Glutamatergic neuron (in vitro differentiated cells): Measurements from ENCODE around the gene OR52A5. TPM values are rescaled to one million over a fixed set of nuclear protein-coding genes. Genes with fewer than 3 reads are reported as not detected.
"Not testable (repeated sequence)": the region's sequence is repeated elsewhere in the genome, so short reads cannot be mapped to it uniquely, and the experiment has no call there.

ENCODE experiments used
- DNase-seq: peaks from one replicate; pipeline ENCODE4 v3.0.0; 2022
- H3K27ac Mint-ChIP-seq: one replicate; pipeline ENCODE4 v1.8.0; 2020; ENCODE audit warnings: mild to moderate bottlenecking, mixed read lengths, inconsistent platforms; ENCODE audit not compliant: unreplicated experiment
- H3K27me3 Mint-ChIP-seq: one replicate; pipeline ENCODE4 v1.8.0; 2020; ENCODE audit warnings: mild to moderate bottlenecking, moderate library complexity, mixed read lengths, inconsistent platforms; ENCODE audit not compliant: unreplicated experiment
- H3K36me3 Mint-ChIP-seq: one replicate; pipeline ENCODE4 v1.8.0; 2020; ENCODE audit warnings: mild to moderate bottlenecking, mixed read lengths, inconsistent platforms; ENCODE audit not compliant: unreplicated experiment
- H3K4me1 Mint-ChIP-seq: one replicate; pipeline ENCODE4 v1.8.0; 2020; ENCODE audit warnings: mild to moderate bottlenecking, low read depth, mixed read lengths, inconsistent platforms; ENCODE audit not compliant: unreplicated experiment
- H3K4me3 Mint-ChIP-seq: one replicate; pipeline ENCODE4 v1.8.0; 2020; ENCODE audit warnings: mild to moderate bottlenecking, mixed read lengths, inconsistent platforms; ENCODE audit not compliant: unreplicated experiment
- H3K9me3 Mint-ChIP-seq: one replicate; pipeline ENCODE4 v1.8.0; 2020; ENCODE audit warnings: mild to moderate bottlenecking, moderate library complexity, mixed read lengths, inconsistent platforms; ENCODE audit not compliant: unreplicated experiment
- total RNA-seq: library from RNA; stranded (reverse); fragmentation: NEBNext Ultra II Directional; extraction: Animal tissue kit (Norgen Biotek cat#: 25700); gene quantifications from one replicate; pipeline ENCODE4 v1.2.1, GENCODE V29; 2021; ENCODE audit not compliant: unreplicated experiment
- TF ChIP-seq, protein P1 (sequence below): fragments of 200-600 bp; sonication (generic); IDR thresholded peaks from one replicate; pipeline ENCODE4 v1.5.0; 2021; ENCODE audit not compliant: partially characterized antibody, unreplicated experiment

The OR52A5 gene
- total RNA-seq, 1 donor from 2014 or later = 0.25 TPM

DNA sequence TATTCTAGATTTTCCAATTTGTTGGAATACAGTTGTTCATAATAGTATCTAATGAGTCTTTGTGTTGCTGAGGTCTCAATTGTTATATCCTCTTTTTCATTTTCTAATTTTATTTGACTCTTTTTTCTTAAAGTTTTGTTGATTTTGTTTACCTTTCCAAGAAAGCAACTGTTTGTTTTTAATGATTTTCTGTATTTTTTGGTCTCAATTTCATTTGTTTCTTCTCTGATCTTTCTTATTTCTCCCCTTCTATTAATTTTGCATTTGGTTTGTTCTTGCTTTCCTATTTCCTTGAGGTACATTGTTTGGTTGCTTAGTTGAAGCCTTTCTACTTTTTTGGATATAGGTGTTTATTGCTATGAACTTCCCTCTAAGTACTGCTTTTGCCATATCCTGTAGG is 21.6 kb upstream of the OR52A5 start:
- no peaks in the 10 kb centered on the region for H3K27me3 Mint-ChIP-seq
- no peak overlapping the region for H3K27ac Mint-ChIP-seq
- H3K36me3 Mint-ChIP-seq = no peaks in the 10 kb centered on the region
- DNase-seq = no peak
- TF ChIP-seq, protein P1, sequence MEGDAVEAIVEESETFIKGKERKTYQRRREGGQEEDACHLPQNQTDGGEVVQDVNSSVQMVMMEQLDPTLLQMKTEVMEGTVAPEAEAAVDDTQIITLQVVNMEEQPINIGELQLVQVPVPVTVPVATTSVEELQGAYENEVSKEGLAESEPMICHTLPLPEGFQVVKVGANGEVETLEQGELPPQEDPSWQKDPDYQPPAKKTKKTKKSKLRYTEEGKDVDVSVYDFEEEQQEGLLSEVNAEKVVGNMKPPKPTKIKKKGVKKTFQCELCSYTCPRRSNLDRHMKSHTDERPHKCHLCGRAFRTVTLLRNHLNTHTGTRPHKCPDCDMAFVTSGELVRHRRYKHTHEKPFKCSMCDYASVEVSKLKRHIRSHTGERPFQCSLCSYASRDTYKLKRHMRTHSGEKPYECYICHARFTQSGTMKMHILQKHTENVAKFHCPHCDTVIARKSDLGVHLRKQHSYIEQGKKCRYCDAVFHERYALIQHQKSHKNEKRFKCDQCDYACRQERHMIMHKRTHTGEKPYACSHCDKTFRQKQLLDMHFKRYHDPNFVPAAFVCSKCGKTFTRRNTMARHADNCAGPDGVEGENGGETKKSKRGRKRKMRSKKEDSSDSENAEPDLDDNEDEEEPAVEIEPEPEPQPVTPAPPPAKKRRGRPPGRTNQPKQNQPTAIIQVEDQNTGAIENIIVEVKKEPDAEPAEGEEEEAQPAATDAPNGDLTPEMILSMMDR = no peak
- H3K4me1 Mint-ChIP-seq = no peaks in the 10 kb centered on the region
- peaks cover 1% of the 10 kb centered on the region for H3K9me3 Mint-ChIP-seq
- no peak overlapping the region for H3K4me3 Mint-ChIP-seq

DNA sequence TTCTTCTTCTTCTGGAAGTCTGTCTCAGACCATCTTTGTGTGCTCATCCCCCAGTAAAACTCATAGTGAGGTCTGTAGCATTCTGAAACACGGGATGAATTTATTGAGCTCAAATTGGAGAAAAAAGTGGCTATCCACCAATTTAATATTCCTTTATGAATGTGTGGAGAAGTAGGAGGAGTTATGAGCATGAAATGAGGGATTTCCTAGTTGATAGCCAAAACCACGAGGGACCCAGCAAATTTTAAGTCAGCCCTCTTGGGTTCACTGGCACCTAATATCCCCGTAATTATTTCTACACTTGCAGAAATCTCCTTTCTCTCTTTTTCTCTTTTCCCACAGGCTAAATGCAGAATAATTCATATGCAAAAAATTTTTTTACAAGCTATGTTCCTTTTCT is 16.5 kb upstream of the OR52A5 start, which contains the start of gene OR52A1:
Gene OR52A1 (minus strand): TSS at position 101 of the 400 bp plus-strand sequence. CDS start 2,388 bp downstream, outside the sequence.
- H3K9me3 Mint-ChIP-seq = no peaks in the 10 kb centered on the region
- H3K27ac Mint-ChIP-seq = no peak within 1 kb of the TSS
- no peaks in the 10 kb centered on the region for H3K4me1 Mint-ChIP-seq
- H3K27me3 Mint-ChIP-seq = no peaks in the 10 kb centered on the region
- no peak within 1 kb of the TSS for H3K4me3 Mint-ChIP-seq
- no peaks in the 10 kb centered on the region for H3K36me3 Mint-ChIP-seq
- TF ChIP-seq, protein P1 = no peak
- no peak for DNase-seq

DNA sequence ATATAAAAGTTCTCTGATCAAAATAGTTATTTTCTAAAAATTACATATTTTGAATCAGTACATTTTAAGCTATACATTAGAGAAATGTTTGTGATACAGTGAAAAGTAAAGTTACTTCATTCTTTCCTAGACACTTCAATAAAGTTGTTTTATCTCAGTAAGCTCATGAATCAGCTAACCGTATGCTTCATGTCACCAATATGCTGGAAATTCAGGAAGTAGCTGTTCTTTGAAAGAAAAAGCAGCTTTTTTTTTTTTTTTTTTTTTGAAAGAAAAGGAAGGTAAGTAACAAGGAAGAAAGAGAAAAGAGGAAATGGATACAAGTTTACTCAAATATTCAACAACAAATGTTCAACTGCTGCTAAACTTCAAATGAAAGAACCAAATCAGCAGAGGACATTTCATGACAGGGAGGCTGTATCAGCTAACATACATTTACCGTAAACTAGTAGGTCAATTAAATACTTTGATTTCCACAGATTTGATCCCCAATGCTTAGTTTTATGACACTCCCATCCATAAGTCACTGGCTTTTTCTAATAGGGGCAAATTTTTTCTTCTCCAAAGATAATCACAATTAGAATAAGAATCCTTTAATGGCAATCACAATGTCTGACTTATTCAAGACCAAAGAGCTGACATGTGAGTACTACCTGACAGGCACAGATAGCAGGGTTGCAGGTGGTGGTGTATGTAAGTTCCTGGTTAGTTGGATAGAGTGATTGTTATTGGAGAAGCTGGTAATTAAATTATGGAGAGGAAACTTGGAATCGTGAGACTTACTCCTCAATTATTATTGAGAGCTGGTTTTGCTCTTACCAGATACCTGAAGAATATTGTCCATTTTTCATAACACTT is 15.6 kb upstream of the OR52A5 start:
- Mint-ChIP-seq H3K27me3 (no peaks in the 10 kb centered on the region), H3K4me1 (no peaks in the 10 kb centered on the region), H3K9me3 (no peaks in the 10 kb centered on the region), H3K36me3 (no peaks in the 10 kb centered on the region), H3K4me3 (no peak overlapping the region), H3K27ac (no peak overlapping the region)
- DNase-seq = no peak
- TF ChIP-seq, protein P1 = no peak

DNA sequence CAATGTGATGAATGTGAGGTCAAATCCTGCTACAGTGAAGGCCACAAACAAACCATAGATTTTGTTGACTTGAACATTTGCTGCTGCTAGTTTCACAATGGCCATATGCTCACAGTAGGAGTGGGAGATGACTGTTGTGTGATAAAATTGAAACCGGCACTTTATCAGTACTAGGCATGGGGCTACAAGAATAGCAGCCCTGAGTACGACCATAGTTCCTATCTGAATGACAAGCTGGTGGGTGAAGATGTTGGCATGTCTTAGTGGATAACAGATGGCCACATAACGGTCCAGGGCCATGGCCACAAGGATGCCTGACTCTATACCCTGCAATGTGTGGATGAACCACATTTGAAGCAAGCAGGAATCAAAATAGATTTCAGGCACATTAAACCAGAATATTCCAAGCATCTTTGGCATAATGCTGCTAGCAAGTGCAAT is 13.6 kb upstream of the OR52A5 start:
- H3K4me3 Mint-ChIP-seq = no peak overlapping the region

DNA sequence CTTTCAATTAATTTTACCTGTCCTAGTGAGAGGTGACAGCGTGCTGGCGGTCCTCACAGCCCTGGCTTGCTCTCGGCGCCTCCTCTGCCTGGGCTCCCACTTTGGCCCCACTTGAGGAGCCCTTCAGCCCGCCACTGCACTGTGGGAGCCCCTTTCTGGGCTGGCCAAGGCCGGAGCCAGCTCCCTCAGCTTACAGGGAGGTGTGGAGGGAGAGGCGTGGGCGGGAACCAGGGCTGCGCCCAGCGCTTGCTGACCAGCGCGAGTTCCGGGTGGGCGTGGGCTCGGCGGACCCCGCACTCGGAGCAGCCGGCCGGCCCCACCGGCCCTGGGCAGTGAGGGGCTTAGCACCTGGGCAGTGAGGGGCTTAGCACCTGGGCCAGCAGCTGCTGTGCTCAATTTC is 6.0 kb upstream of the OR52A5 start:
- H3K4me3 Mint-ChIP-seq, H3K4me1 Mint-ChIP-seq, H3K27me3 Mint-ChIP-seq, H3K36me3 Mint-ChIP-seq, DNase-seq, H3K27ac Mint-ChIP-seq, H3K9me3 Mint-ChIP-seq: not testable (repeated sequence)

More for the DNA sequence above, 13.6 kb upstream of the OR52A5 start:
- Mint-ChIP-seq H3K9me3 (no peaks in the 10 kb centered on the region), H3K27ac (no peak overlapping the region), H3K27me3 (no peaks in the 10 kb centered on the region), H3K4me1 (no peaks in the 10 kb centered on the region), H3K36me3 (no peaks in the 10 kb centered on the region)
- DNase-seq = no peak
- TF ChIP-seq, protein P1 = no peak
